HFFc6 (cell line): ENCODE results near the gene TEX22. TPM values are rescaled to one million over a fixed set of nuclear protein-coding genes. Genes with fewer than 3 reads are reported as not detected.

Experiments
- DNase-seq: peaks from one replicate; pipeline ENCODE4 v3.0.0-alpha.2; 2018
- H3K27ac Mint-ChIP-seq: 2 replicates; pipeline ENCODE4 v1.8.0; 2020; ENCODE audit warnings: mild to moderate bottlenecking, mixed read lengths
- H3K27me3 Mint-ChIP-seq: 2 replicates; pipeline ENCODE4 v1.8.0; 2021; ENCODE audit warnings: mild to moderate bottlenecking, moderate library complexity, mixed read lengths; ENCODE audit not compliant: insufficient read depth
- H3K36me3 Mint-ChIP-seq: 2 replicates; pipeline ENCODE4 v1.8.0; 2021; ENCODE audit warnings: low read depth, mixed read lengths
- H3K4me1 Mint-ChIP-seq: 2 replicates; pipeline ENCODE4 v1.8.0; 2020; ENCODE audit warnings: low read depth, mixed read lengths
- H3K4me3 Mint-ChIP-seq: 2 replicates; pipeline ENCODE4 v1.8.0; 2020; ENCODE audit warnings: mild to moderate bottlenecking, moderate library complexity, mixed read lengths
- H3K9me3 Mint-ChIP-seq: 2 replicates; pipeline ENCODE4 v1.8.0; 2020; ENCODE audit warnings: mild to moderate bottlenecking, mixed read lengths
- total RNA-seq, 6 experiments: library from RNA; stranded (reverse); fragmentation: NEBNext Ultra II Directional; extraction: Animal tissue kit (Norgen Biotek cat#: 25700); gene quantifications; 2 replicates in 1 of 6; 3 replicates in 5 of 6; pipeline ENCODE4 v1.2.3, GENCODE V29; 2021
- TF ChIP-seq, protein P1 (sequence below): fragments of 200-600 bp; sonication (generic); IDR thresholded peaks from 2 replicates; pipeline ENCODE4 v1.5.0; 2021; ENCODE audit warnings: antibody characterized with exemption, mild to moderate bottlenecking

The TEX22 gene
- total RNA-seq, 6 experiments from 2014 or later: 0.34 to 2.1 (median 0.76) TPM

GRCh38 chr14:105387530-105387922 is 10.8 kb upstream of the TEX22 start:
- Mint-ChIP-seq H3K27ac (no peak overlapping the region), H3K36me3 (peaks cover 5% of the 10 kb centered on the region; the same call in 1 of the 2 replicates), H3K27me3 (no peaks in the 10 kb centered on the region; the same call in 1 of the 2 replicates), H3K9me3 (no peaks in the 10 kb centered on the region), H3K4me3 (no peak overlapping the region), H3K4me1 (no peaks in the 10 kb centered on the region)
- no peak for DNase-seq
- TF ChIP-seq, protein P1, sequence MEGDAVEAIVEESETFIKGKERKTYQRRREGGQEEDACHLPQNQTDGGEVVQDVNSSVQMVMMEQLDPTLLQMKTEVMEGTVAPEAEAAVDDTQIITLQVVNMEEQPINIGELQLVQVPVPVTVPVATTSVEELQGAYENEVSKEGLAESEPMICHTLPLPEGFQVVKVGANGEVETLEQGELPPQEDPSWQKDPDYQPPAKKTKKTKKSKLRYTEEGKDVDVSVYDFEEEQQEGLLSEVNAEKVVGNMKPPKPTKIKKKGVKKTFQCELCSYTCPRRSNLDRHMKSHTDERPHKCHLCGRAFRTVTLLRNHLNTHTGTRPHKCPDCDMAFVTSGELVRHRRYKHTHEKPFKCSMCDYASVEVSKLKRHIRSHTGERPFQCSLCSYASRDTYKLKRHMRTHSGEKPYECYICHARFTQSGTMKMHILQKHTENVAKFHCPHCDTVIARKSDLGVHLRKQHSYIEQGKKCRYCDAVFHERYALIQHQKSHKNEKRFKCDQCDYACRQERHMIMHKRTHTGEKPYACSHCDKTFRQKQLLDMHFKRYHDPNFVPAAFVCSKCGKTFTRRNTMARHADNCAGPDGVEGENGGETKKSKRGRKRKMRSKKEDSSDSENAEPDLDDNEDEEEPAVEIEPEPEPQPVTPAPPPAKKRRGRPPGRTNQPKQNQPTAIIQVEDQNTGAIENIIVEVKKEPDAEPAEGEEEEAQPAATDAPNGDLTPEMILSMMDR: no peak

- TF ChIP-seq, protein P1: no peak
- Mint-ChIP-seq H3K36me3 (peaks cover 5% of the 10 kb centered on the region; the same call in 1 of the 2 replicates), H3K9me3 (no peaks in the 10 kb centered on the region), H3K4me3 (no peak overlapping the region), H3K27me3 (no peaks in the 10 kb centered on the region; the same call in 1 of the 2 replicates), H3K4me1 (no peaks in the 10 kb centered on the region), H3K27ac (no peak overlapping the region)
- no peak for DNase-seq
These were observed 10.0 kb upstream of the TEX22 start for GRCh38 chr14:105388110-105388951.

- no peak overlapping the region for H3K4me3 Mint-ChIP-seq
- TF ChIP-seq, protein P1: no peak
- no peak for DNase-seq
- H3K36me3 Mint-ChIP-seq: no peaks in the 10 kb centered on the region
- H3K27ac Mint-ChIP-seq: no peak overlapping the region
- no peaks in the 10 kb centered on the region for H3K4me1 Mint-ChIP-seq
- H3K27me3 Mint-ChIP-seq: no peaks in the 10 kb centered on the region; the same call in 1 of the 2 replicates
- no peaks in the 10 kb centered on the region for H3K9me3 Mint-ChIP-seq
These were observed 9.4 kb upstream of the TEX22 start for GRCh38 chr14:105388976-105389375.

- Mint-ChIP-seq H3K36me3 (no peaks in the 10 kb centered on the region), H3K27me3 (no peaks in the 10 kb centered on the region; the same call in 1 of the 2 replicates), H3K4me3 (no peak overlapping the region), H3K27ac (no peak overlapping the region), H3K4me1 (no peaks in the 10 kb centered on the region), H3K9me3 (no peaks in the 10 kb centered on the region)
- TF ChIP-seq, protein P1: no peak
- no peak for DNase-seq
These were observed 8.8 kb upstream of the TEX22 start for GRCh38 chr14:105389534-105389933.

GRCh38 chr14:105389976-105390848 is 8.1 kb upstream of the TEX22 start:
- DNase-seq: no peak
- Mint-ChIP-seq H3K9me3 (no peaks in the 10 kb centered on the region), H3K36me3 (no peaks in the 10 kb centered on the region), H3K4me1 (no peaks in the 10 kb centered on the region), H3K27ac (no peak overlapping the region), H3K27me3 (no peaks in the 10 kb centered on the region; the same call in 1 of the 2 replicates), H3K4me3 (no peak overlapping the region)
- TF ChIP-seq, protein P1: no peak
